NCI-H446 treated with DMSO at 0.1 percent for 48 hours (cell line): ENCODE measurements around the gene RPL22L1.
"Not testable (repeated sequence)": the region's sequence is repeated elsewhere in the genome, so short reads cannot be mapped to it uniquely, and the experiment has no call there.

Experiments
- DNase-seq: peaks from one replicate; lab custom pipeline; 2025; lab: John Stamatoyannopoulos, UW

RPL22L1 gene

GRCh38 chr3:170829546-170830272 is 40.3 kb downstream of the RPL22L1 start:
- DNase-seq = no peak

GRCh38 chr3:170826047-170826446 is 43.9 kb downstream of the RPL22L1 start:
- DNase-seq = no peak

- DNase-seq = not testable (repeated sequence)
Measured at GRCh38 chr3:170823562-170823961, 46.4 kb downstream of the RPL22L1 start.

- not testable (repeated sequence) for DNase-seq
Measured at GRCh38 chr3:170818325-170818724, 51.7 kb downstream of the RPL22L1 start.

GRCh38 chr3:170817471-170817870 is 52.5 kb downstream of the RPL22L1 start:
- DNase-seq = not testable (repeated sequence)

- DNase-seq = no peak
Measured at GRCh38 chr3:170816841-170817240, 53.2 kb downstream of the RPL22L1 start.

GRCh38 chr3:170816341-170816740 is 53.7 kb downstream of the RPL22L1 start:
- no peak for DNase-seq

- no peak for DNase-seq
Measured at GRCh38 chr3:170815936-170816335, 54.1 kb downstream of the RPL22L1 start.

- peak; percentile 25 for DNase-seq
Measured at GRCh38 chr3:170815340-170815739, 54.7 kb downstream of the RPL22L1 start.
